CD14-positive monocyte (primary cell): ENCODE data around the gene SSNA1. TPM values are rescaled to one million over a fixed set of nuclear protein-coding genes. Genes with fewer than 3 reads are reported as not detected.
A peak's percentile ranks its signal among the peaks of the same experiment; 100 is the strongest.

ENCODE experiments used
- DNase-seq, 3 donors: peaks; one replicate each; pipeline ENCODE4 v3.0.0-alpha.2; 2011 to 2022
- H2AFZ ChIP-seq: 2 replicates; pipeline ENCODE4 v1.6.0; 2012; ENCODE audit warnings: mild to moderate bottlenecking, low read depth, low read length, inconsistent platforms; ENCODE audit not compliant: insufficient read depth, poor library complexity, severe bottlenecking
- H3K27ac ChIP-seq, 2 donors: 1 replicate in 1 of 2; 2 replicates in 1 of 2; pipeline ENCODE4 v1.5.1; 2012 to 2013; ENCODE audit warnings: low read length in 2 of 2, control low read depth in 1 of 2, inconsistent platforms in 1 of 2, low read depth in 1 of 2, mild to moderate bottlenecking in 1 of 2
- H3K27me3 ChIP-seq, 2 donors: one replicate each; pipeline versions ENCODE4 v1.6.0 to v1.6.1; 2011 to 2013; ENCODE audit warnings: low read length in 2 of 2; ENCODE audit not compliant: control insufficient read depth in 2 of 2, insufficient read depth in 2 of 2
- H3K36me3 ChIP-seq, 2 donors: replicated peaks in 1 of 2; 1 replicate in 1 of 2; 2 replicates in 1 of 2; pipeline versions ENCODE4 v1.5.1 to v1.6.1; 2012 to 2013; ENCODE audit warnings: low read length in 2 of 2, control low read depth in 1 of 2, inconsistent platforms in 1 of 2, mild to moderate bottlenecking in 1 of 2; ENCODE audit not compliant: insufficient read depth in 2 of 2, control insufficient read depth in 1 of 2
- H3K4me1 ChIP-seq, 2 donors: 1 replicate in 1 of 2; 2 replicates in 1 of 2; pipeline versions ENCODE4 v1.5.1 to v1.6.1; 2012 to 2013; ENCODE audit warnings: low read length in 2 of 2, control low read depth in 1 of 2, inconsistent platforms in 1 of 2, mild to moderate bottlenecking in 1 of 2, moderate library complexity in 1 of 2; ENCODE audit not compliant: insufficient read depth in 2 of 2, control insufficient read depth in 1 of 2
- H3K4me2 ChIP-seq: replicated peaks from 2 replicates; pipeline ENCODE3; 2012; ENCODE audit warnings: low read length, moderate library complexity, mild to moderate bottlenecking; ENCODE audit not compliant: poor library complexity, severe bottlenecking; ENCODE audit errors: extremely low read depth
- H3K4me3 ChIP-seq, 3 experiments: fragments of 200-600 bp in 1 of 3; sonication (generic) in 1 of 3; replicated peaks in 1 of 3; 1 replicate in 2 of 3; 2 replicates in 1 of 3; pipeline ENCODE4 v1.5.1; 2011 to 2013; ENCODE audit warnings: low read length in 3 of 3, mild to moderate bottlenecking in 3 of 3, control low read depth in 2 of 3, low read depth in 2 of 3, inconsistent platforms in 1 of 3, moderate library complexity in 1 of 3
- H3K79me2 ChIP-seq: 2 replicates; pipeline ENCODE4 v1.6.0; 2012; ENCODE audit warnings: mild to moderate bottlenecking, control low read depth, inconsistent platforms, low read length, moderate library complexity; ENCODE audit not compliant: insufficient read depth
- H3K9ac ChIP-seq: 2 replicates; pipeline ENCODE4 v1.6.0; 2017; ENCODE audit warnings: low read length, mild to moderate bottlenecking; ENCODE audit not compliant: insufficient read depth, poor library complexity, severe bottlenecking
- H3K9me3 ChIP-seq, 2 donors: replicated peaks in 1 of 2; 1 replicate in 1 of 2; 2 replicates in 1 of 2; pipeline versions ENCODE4 v1.5.1 to v1.6.1; 2012 to 2013; ENCODE audit warnings: low read length in 2 of 2, control low read depth in 1 of 2; ENCODE audit not compliant: control insufficient read depth in 1 of 2, insufficient read depth in 1 of 2
- H4K20me1 ChIP-seq: 2 replicates; pipeline ENCODE4 v1.6.0; 2012; ENCODE audit warnings: mild to moderate bottlenecking, low read length, control low read depth, moderate library complexity; ENCODE audit not compliant: insufficient read depth
- H3K27ac Mint-ChIP-seq, 7 donors: one replicate each; pipeline ENCODE4 v1.8.0; 2020; ENCODE audit warnings: mild to moderate bottlenecking in 7 of 7, mixed read lengths in 7 of 7, moderate library complexity in 6 of 7, inconsistent platforms in 2 of 7
- H3K27me3 Mint-ChIP-seq, 3 donors: one replicate each; pipeline ENCODE4 v1.8.0; 2021 to 2022; ENCODE audit warnings: low read depth in 3 of 3, mild to moderate bottlenecking in 3 of 3, mixed read lengths in 3 of 3, moderate library complexity in 3 of 3, inconsistent platforms in 1 of 3
- H3K36me3 Mint-ChIP-seq, 2 donors: one replicate each; pipeline ENCODE4 v1.8.0; 2020; ENCODE audit warnings: mixed read lengths in 2 of 2, inconsistent platforms in 1 of 2, mild to moderate bottlenecking in 1 of 2
- H3K4me1 Mint-ChIP-seq: one replicate; pipeline ENCODE4 v1.8.0; 2020; ENCODE audit warnings: mild to moderate bottlenecking, mixed read lengths
- H3K4me3 Mint-ChIP-seq, 2 donors: one replicate each; pipeline ENCODE4 v1.8.0; 2020; ENCODE audit warnings: mild to moderate bottlenecking in 2 of 2, mixed read lengths in 2 of 2, moderate library complexity in 1 of 2
- H3K9me3 Mint-ChIP-seq, 7 donors: one replicate each; pipeline ENCODE4 v1.8.0; 2020 to 2022; ENCODE audit warnings: mixed read lengths in 7 of 7, mild to moderate bottlenecking in 6 of 7, moderate library complexity in 6 of 7, inconsistent platforms in 2 of 7
- CTCF ChIP-seq: fragments of 200-600 bp; IDR thresholded peaks from one replicate; pipeline ENCODE4 v1.8.0; 2022; ENCODE audit warnings: antibody characterized with exemption, mild to moderate bottlenecking
- WGBS: methylation state at CpG from one replicate; pipeline ENCODE4 v1.1.5; 2013; ENCODE audit warnings: missing lambda C conversion rate; ENCODE audit not compliant: insufficient coverage; 5-methylcytosine and 5-hydroxymethylcytosine counted together
- intact Hi-C, 2 donors: fragments of 100-400 bp; cut with micrococcal nuclease; formaldehyde crosslinking; loops; one replicate each; pipeline versions ENCODE4 v1.15.0 to v1.15.1; 2023
- polyA plus RNA-seq, 3 donors: library from polyadenylated mRNA; depleted of rRNA in 1 of 3; unstranded in 2 of 3; stranded (reverse) in 1 of 3; fragments of 300-500 nt in 2 of 3; fragments of >200 nt in 1 of 3; fragmentation: Illumina TruSeq in 2 of 3; gene quantifications; 1 replicate in 2 of 3; 2 replicates in 1 of 3; pipeline ENCODE4 v1.2.3, GENCODE V29; 2012 to 2021

The SSNA1 gene
- polyA plus RNA-seq, 3 donors, result 87.0 to 118 (median 98.3) TPM

- TF ChIP-seq CTCF, result no peak
- Mint-ChIP-seq H3K27me3 (peaks cover 2 to 23% (median 8%) of the 10 kb centered on the region in 3 donors), H3K27ac (peak overlapping the region in 1 of 7 donors; percentile 70), H3K36me3 (no peaks in the 10 kb centered on the region), H3K4me3 (no peak overlapping the region), H3K9me3 (peaks cover 0 to 2% (median 0%) of the 10 kb centered on the region in 7 donors), H3K4me1 (peaks cover 23% of the 10 kb centered on the region)
- DNase-seq, result no peak
- peaks cover 17% of the 10 kb centered on the region for H3K79me2 ChIP-seq
- H3K27ac ChIP-seq, result no peak overlapping the region
- H3K4me1 ChIP-seq, result peaks cover 31 to 37% of the 10 kb centered on the region in 2 donors
- no peak overlapping the region for H3K4me3 ChIP-seq
- intact Hi-C loops, result loop anchor here in 1 of 2 donors (5.0 kb wide), 2 partner anchors 48 to 113 kb away; partner anchors contain the start of genes ANAPC2 and SSNA1
- no peaks in the 10 kb centered on the region for H3K27me3 ChIP-seq
- no peaks in the 10 kb centered on the region for H3K36me3 ChIP-seq
- WGBS, result 74% methylated on average over 31 of the region's 35 CpGs
- no peaks in the 10 kb centered on the region for H4K20me1 ChIP-seq
- no peaks in the 10 kb centered on the region for H3K9me3 ChIP-seq
- no peak overlapping the region for H2AFZ ChIP-seq
- H3K4me2 ChIP-seq, result peak overlapping the region; percentile 51
- H3K9ac ChIP-seq, result no peak overlapping the region
Measured at GRCh38 chr9:137235424-137236237, 47.2 kb downstream of the SSNA1 start.

- Mint-ChIP-seq H3K9me3 (peaks cover 0 to 5% (median 0%) of the 10 kb centered on the region in 7 donors), H3K4me1 (peaks cover 23% of the 10 kb centered on the region), H3K4me3 (no peak overlapping the region), H3K27ac (peak overlapping the region in 1 of 7 donors; percentile 50), H3K36me3 (no peaks in the 10 kb centered on the region), H3K27me3 (peaks cover 2 to 22% (median 8%) of the 10 kb centered on the region in 3 donors)
- H3K4me1 ChIP-seq, result peaks cover 31 to 37% of the 10 kb centered on the region in 2 donors
- no peak overlapping the region for H3K27ac ChIP-seq
- WGBS, result 7% methylated on average over 25 of the region's 31 CpGs
- H3K36me3 ChIP-seq, result no peaks in the 10 kb centered on the region
- H3K27me3 ChIP-seq, result no peaks in the 10 kb centered on the region
- peak overlapping the region; percentile 51 for H3K4me2 ChIP-seq
- H3K79me2 ChIP-seq, result peaks cover 17% of the 10 kb centered on the region
- DNase-seq, result peak; percentile 79 to 87 (median 85)
- intact Hi-C loops, result loop anchor here in 1 of 2 donors (5.0 kb wide), 2 partner anchors 49 to 114 kb away; partner anchors contain the start of genes ANAPC2 and SSNA1
- TF ChIP-seq CTCF, result peak; percentile 99
- H2AFZ ChIP-seq, result peak overlapping the region; percentile 50
- no peak overlapping the region for H3K4me3 ChIP-seq
- H3K9me3 ChIP-seq, result no peaks in the 10 kb centered on the region
- H4K20me1 ChIP-seq, result no peaks in the 10 kb centered on the region
- no peak overlapping the region for H3K9ac ChIP-seq
Measured at GRCh38 chr9:137236238-137236935, 47.9 kb downstream of the SSNA1 start.
